Endothelial cell of umbilical vein (primary cell): ENCODE data around the gene MRPL42. TPM values are rescaled to one million over a fixed set of nuclear protein-coding genes. Genes with fewer than 3 reads are reported as not detected.

ENCODE experiments used
- BruUV-seq: library from RNA; stranded (reverse); fragments of 400-500 nt; replicated peaks from 2 replicates; lab custom pipeline; 2021; lab: Mats Ljungman, UMichigan
- CTCF ChIA-PET: fragments of 300-600, 350-600 bp; sonication (Branson Sonifier 250); formaldehyde crosslinking; loops from one replicate; lab custom pipeline; 2021; ENCODE audit warnings: antibody characterized with exemption, inconsistent platforms; lab: Charles Lee
- POLR2A ChIA-PET: fragments of 300-600, 350-600 bp; sonication (Branson Sonifier 250); formaldehyde crosslinking; loops from one replicate; lab custom pipeline; 2021; ENCODE audit warnings: antibody characterized with exemption, inconsistent platforms; lab: Charles Lee
- DNase-seq: peaks from one replicate; pipeline ENCODE4 v3.0.0-alpha.2; 2011; ENCODE audit warnings: low read depth, low spot score
- FAIRE-seq: peaks from 2 replicates; lab custom pipeline; 2011; peaks lifted over from hg19 to GRCh38; lab: Jason Lieb, UNC
- H2AFZ ChIP-seq: 2 replicates; pipeline ENCODE4 v1.6.0; 2012; ENCODE audit warnings: low read depth, low read length, control low read depth, inconsistent platforms
- H3K27ac ChIP-seq: 2 replicates; pipeline ENCODE4 v1.5.1; 2011; ENCODE audit warnings: low read depth, mild to moderate bottlenecking, control low read depth, low read length, moderate library complexity; ENCODE audit not compliant: insufficient read depth
- H3K27me3 ChIP-seq, 2 experiments: 2 replicates each; pipeline versions ENCODE4 v1.6.0 to v1.6.1; 2011; ENCODE audit warnings: low read length in 2 of 2, mixed read lengths in 1 of 2; ENCODE audit not compliant: control insufficient read depth in 2 of 2, insufficient read depth in 2 of 2
- H3K36me3 ChIP-seq, 2 experiments: 2 replicates in 1 of 2; 3 replicates in 1 of 2; pipeline ENCODE4 v1.5.1; 2011; ENCODE audit warnings: low read length in 2 of 2, mild to moderate bottlenecking in 1 of 2, moderate library complexity in 1 of 2; ENCODE audit not compliant: control insufficient read depth in 2 of 2, insufficient read depth in 2 of 2; ENCODE audit errors: extremely low read depth in 1 of 2
- H3K4me1 ChIP-seq: 3 replicates; pipeline ENCODE4 v1.5.1; 2011; ENCODE audit warnings: mild to moderate bottlenecking, low read length; ENCODE audit not compliant: control insufficient read depth, insufficient read depth; ENCODE audit errors: extremely low read depth
- H3K4me2 ChIP-seq: 2 replicates; pipeline ENCODE4 v1.6.1; 2011; ENCODE audit warnings: low read length, control low read depth, mixed read lengths; ENCODE audit not compliant: insufficient read depth
- H3K4me3 ChIP-seq, 3 experiments: fragments of 200-600 bp in 1 of 3; sonication (generic), shearing (Covaris generic) in 1 of 3; replicated peaks in 1 of 3; 2 replicates each; pipeline ENCODE4 v1.5.1; 2011 to 2016; ENCODE audit warnings: control low read depth in 3 of 3, low read length in 3 of 3, mild to moderate bottlenecking in 2 of 3, inconsistent platforms in 1 of 3, low read depth in 1 of 3, moderate library complexity in 1 of 3; ENCODE audit not compliant: insufficient read depth in 1 of 3
- H3K79me2 ChIP-seq: 2 replicates; pipeline ENCODE4 v1.6.0; 2012; ENCODE audit warnings: low read length, inconsistent platforms; ENCODE audit not compliant: control insufficient read depth, insufficient read depth
- H3K9ac ChIP-seq: replicated peaks from 2 replicates; pipeline ENCODE3; 2011; ENCODE audit warnings: low read length, control low read depth; ENCODE audit not compliant: insufficient read depth; ENCODE audit errors: extremely low read depth
- H3K9me1 ChIP-seq: replicated peaks from 3 replicates; pipeline ENCODE4 v1.6.0; 2011; ENCODE audit warnings: mild to moderate bottlenecking, low read length; ENCODE audit not compliant: control insufficient read depth, insufficient read depth; ENCODE audit errors: extremely low read depth
- H3K9me3 ChIP-seq: replicated peaks from 2 replicates; pipeline ENCODE4 v1.5.1; 2012; ENCODE audit warnings: low read length, inconsistent platforms; ENCODE audit not compliant: control insufficient read depth, insufficient read depth
- H4K20me1 ChIP-seq: replicated peaks from 2 replicates; pipeline ENCODE3; 2011; ENCODE audit warnings: mild to moderate bottlenecking, low read length; ENCODE audit not compliant: control insufficient read depth, insufficient read depth; ENCODE audit errors: extremely low read depth
- EZH2 ChIP-seq: IDR thresholded peaks from 2 replicates; pipeline ENCODE4 v1.6.1; 2012; ENCODE audit warnings: borderline replicate concordance, low read depth, mild to moderate bottlenecking, moderate library complexity, low read length, inconsistent platforms; ENCODE audit not compliant: severe bottlenecking
- FOS ChIP-seq: IDR thresholded peaks from 2 replicates; pipeline ENCODE4 v1.6.1; 2011; ENCODE audit warnings: mild to moderate bottlenecking, low read length, moderate library complexity, borderline replicate concordance; ENCODE audit not compliant: insufficient read depth
- GATA2 ChIP-seq: IDR thresholded peaks from 2 replicates; pipeline ENCODE4 v1.7.0; 2011; ENCODE audit warnings: low read depth, mild to moderate bottlenecking, moderate library complexity, mixed read lengths, low read length; ENCODE audit not compliant: insufficient read length, insufficient read depth
- JUN ChIP-seq: IDR thresholded peaks from 2 replicates; pipeline ENCODE4 v1.6.1; 2011; ENCODE audit warnings: borderline replicate concordance, low read depth; ENCODE audit not compliant: insufficient read length, insufficient read depth
- MAX ChIP-seq: IDR thresholded peaks from 2 replicates; pipeline ENCODE4 v1.6.1; 2011; ENCODE audit not compliant: insufficient read depth, insufficient read length
- MYC ChIP-seq: IDR thresholded peaks from one replicate; pipeline ENCODE4 v1.6.1; 2011; ENCODE audit warnings: mild to moderate bottlenecking, low read depth, low read length
- POLR2A ChIP-seq: IDR thresholded peaks from 2 replicates; pipeline ENCODE4 v1.6.1; 2012; ENCODE audit warnings: low read depth, mild to moderate bottlenecking, control low read depth, low read length
- POLR2AphosphoS5 ChIP-seq: IDR thresholded peaks from 2 replicates; pipeline ENCODE4 v1.6.1; 2012; ENCODE audit warnings: low read depth, mild to moderate bottlenecking, control low read depth, low read length, moderate library complexity; ENCODE audit not compliant: insufficient read depth
- dilution Hi-C: fragments of 300-500 bp; cut with MboI; formaldehyde crosslinking; loops from one replicate; pipeline ENCODE4 v1.15.0; 2019; ENCODE audit warnings: low sequenced_read_pairs; ENCODE audit not compliant: extremely low pct_ligation_motif_present
- intact Hi-C: fragments of 100-400 bp; cut with micrococcal nuclease; formaldehyde crosslinking; loops from one replicate; pipeline ENCODE4 v1.10.0; 2022
- polyA plus RNA-seq, 4 experiments: library from polyadenylated mRNA; depleted of rRNA in 3 of 4; stranded (reverse) in 3 of 4; unstranded in 1 of 4; fragments of >200 nt; gene quantifications; 2 replicates each; pipeline versions ENCODE4 v1.2.1 to v1.2.3, GENCODE V29; 2011 to 2012; ENCODE audit warnings: missing spikeins in 1 of 4
- total RNA-seq: library from RNA; stranded (reverse); gene quantifications from 2 replicates; pipeline ENCODE4 v1.2.3, GENCODE V29; 2021
- TF ChIP-seq, protein P1 (sequence below), 2 donors: IDR thresholded peaks; 1 replicate in 1 of 2; 2 replicates in 1 of 2; pipeline ENCODE4 v1.5.1; 2011; ENCODE audit warnings: low read length in 2 of 2, mild to moderate bottlenecking in 2 of 2, moderate library complexity in 2 of 2, control low read depth in 1 of 2, inconsistent platforms in 1 of 2, low read depth in 1 of 2; ENCODE audit not compliant: insufficient read depth in 1 of 2; ENCODE audit errors: extremely low read depth in 1 of 2

The MRPL42 gene
- total and polyA plus RNA-seq, 2 donors (not counting 3 experiments of a cell fraction or from before 2014, with no cell fraction given), result 38.5 to 61.2 TPM

- Histone ChIP-seq H3K9me3 (no peaks in the 10 kb centered on the region), H3K79me2 (peaks cover 97% of the 10 kb centered on the region), H4K20me1 (peaks cover 5% of the 10 kb centered on the region), H3K4me2 (no peak overlapping the region), H2AFZ (no peak overlapping the region), H3K9me1 (no peaks in the 10 kb centered on the region), H3K27me3 (no peaks in the 10 kb centered on the region), H3K4me1 (peaks cover 9% of the 10 kb centered on the region), H3K9ac (no peak overlapping the region), H3K36me3 (no peaks in the 10 kb centered on the region), H3K4me3 (no peak overlapping the region), H3K27ac (no peak overlapping the region)
- FAIRE-seq (no peak), DNase-seq (no peak)
- no TSS peak for BruUV-seq
- intact Hi-C loops, result loop anchor here (5.0 kb wide), 2 partner anchors 491 to 701 kb away; partner anchors contain the start of gene EEA1
- ChIA-PET CTCF (interaction anchor here (0.8 to 6.2 kb wide), 3 partner anchors 13 to 684 kb away, joined by 3 to 109 read pairs (median 6); no protein-coding TSS in a partner anchor), POLR2A (no interaction called here)
- dilution Hi-C loops, result no loop called here
- no peak for TF ChIP-seq MYC
- no peak for TF ChIP-seq POLR2AphosphoS5
- no peak for TF ChIP-seq FOS
- TF ChIP-seq EZH2, result no peak
- TF ChIP-seq GATA2, result no peak
- TF ChIP-seq MAX, result no peak
- no peak for TF ChIP-seq POLR2A
- TF ChIP-seq JUN, result no peak
- TF ChIP-seq, protein P1, sequence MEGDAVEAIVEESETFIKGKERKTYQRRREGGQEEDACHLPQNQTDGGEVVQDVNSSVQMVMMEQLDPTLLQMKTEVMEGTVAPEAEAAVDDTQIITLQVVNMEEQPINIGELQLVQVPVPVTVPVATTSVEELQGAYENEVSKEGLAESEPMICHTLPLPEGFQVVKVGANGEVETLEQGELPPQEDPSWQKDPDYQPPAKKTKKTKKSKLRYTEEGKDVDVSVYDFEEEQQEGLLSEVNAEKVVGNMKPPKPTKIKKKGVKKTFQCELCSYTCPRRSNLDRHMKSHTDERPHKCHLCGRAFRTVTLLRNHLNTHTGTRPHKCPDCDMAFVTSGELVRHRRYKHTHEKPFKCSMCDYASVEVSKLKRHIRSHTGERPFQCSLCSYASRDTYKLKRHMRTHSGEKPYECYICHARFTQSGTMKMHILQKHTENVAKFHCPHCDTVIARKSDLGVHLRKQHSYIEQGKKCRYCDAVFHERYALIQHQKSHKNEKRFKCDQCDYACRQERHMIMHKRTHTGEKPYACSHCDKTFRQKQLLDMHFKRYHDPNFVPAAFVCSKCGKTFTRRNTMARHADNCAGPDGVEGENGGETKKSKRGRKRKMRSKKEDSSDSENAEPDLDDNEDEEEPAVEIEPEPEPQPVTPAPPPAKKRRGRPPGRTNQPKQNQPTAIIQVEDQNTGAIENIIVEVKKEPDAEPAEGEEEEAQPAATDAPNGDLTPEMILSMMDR (IDR thresholded peaks at IDR 0.05; ENCODE audit: extremely low read depth in 1 of 2, insufficient read depth in 1 of 2, low read depth in 1 of 2, low read length in 2 of 2), result no peak
Observed at GRCh38 chr12:93417967-93418480, 49.3 kb upstream of the MRPL42 start.
